ENCODE measurements around the gene KCNMA1.

KCNMA1 gene

GRCh38 chr10:77611221-77611620, 26.4 kb downstream of the KCNMA1 start:
- no peak overlapping the region for H3K9ac ChIP-seq (ENCODE audit: low read length)
- no peaks in the 10 kb centered on the region for H3K9me3 ChIP-seq (ENCODE audit: control insufficient read depth, low read depth, low read length)
- H3K36me3 ChIP-seq (ENCODE audit: control insufficient read depth, low read depth, low read length) = no peaks in the 10 kb centered on the region
- no peak overlapping the region for H3K27ac ChIP-seq (ENCODE audit: low read length)
- no peaks in the 10 kb centered on the region for H3K27me3 ChIP-seq (ENCODE audit: control insufficient read depth, insufficient read depth, low read length)
- no peak overlapping the region for H3K4me3 ChIP-seq (ENCODE audit: low read length)
- no peaks in the 10 kb centered on the region for H3K4me1 ChIP-seq (ENCODE audit: control insufficient read depth, low read depth, low read length)

- no peak overlapping the region for H3K9ac ChIP-seq (ENCODE audit: low read length)
- no peaks in the 10 kb centered on the region for H3K27me3 ChIP-seq (ENCODE audit: control insufficient read depth, insufficient read depth, low read length)
- H3K36me3 ChIP-seq (ENCODE audit: control insufficient read depth, low read depth, low read length) = no peaks in the 10 kb centered on the region
- H3K4me1 ChIP-seq (ENCODE audit: control insufficient read depth, low read depth, low read length) = no peaks in the 10 kb centered on the region
- H3K9me3 ChIP-seq (ENCODE audit: control insufficient read depth, low read depth, low read length) = no peaks in the 10 kb centered on the region
- no peak overlapping the region for H3K27ac ChIP-seq (ENCODE audit: low read length)
- H3K4me3 ChIP-seq (ENCODE audit: low read length) = no peak overlapping the region
Measured at GRCh38 chr10:77609781-77610272, 27.8 kb downstream of the KCNMA1 start.

GRCh38 chr10:77608281-77608680, 29.3 kb downstream of the KCNMA1 start:
- Histone ChIP-seq H3K9ac (ENCODE audit: low read length) (no peak overlapping the region), H3K36me3 (ENCODE audit: control insufficient read depth, low read depth, low read length) (no peaks in the 10 kb centered on the region), H3K4me3 (ENCODE audit: low read length) (no peak overlapping the region), H3K9me3 (ENCODE audit: control insufficient read depth, low read depth, low read length) (no peaks in the 10 kb centered on the region), H3K4me1 (ENCODE audit: control insufficient read depth, low read depth, low read length) (peaks cover 2% of the 10 kb centered on the region), H3K27ac (ENCODE audit: low read length) (no peak overlapping the region), H3K27me3 (ENCODE audit: control insufficient read depth, insufficient read depth, low read length) (no peaks in the 10 kb centered on the region)

GRCh38 chr10:77606751-77607150, 30.9 kb downstream of the KCNMA1 start:
- no peaks in the 10 kb centered on the region for H3K27me3 ChIP-seq (ENCODE audit: control insufficient read depth, insufficient read depth, low read length)
- H3K9me3 ChIP-seq (ENCODE audit: control insufficient read depth, low read depth, low read length) = no peaks in the 10 kb centered on the region
- H3K4me1 ChIP-seq (ENCODE audit: control insufficient read depth, low read depth, low read length) = peaks cover 5% of the 10 kb centered on the region
- H3K36me3 ChIP-seq (ENCODE audit: control insufficient read depth, low read depth, low read length) = no peaks in the 10 kb centered on the region
- no peak overlapping the region for H3K27ac ChIP-seq (ENCODE audit: low read length)
- no peak overlapping the region for H3K9ac ChIP-seq (ENCODE audit: low read length)
- H3K4me3 ChIP-seq (ENCODE audit: low read length) = no peak overlapping the region

GRCh38 chr10:77605466-77605865, 32.1 kb downstream of the KCNMA1 start:
- H3K4me3 ChIP-seq (ENCODE audit: low read length) = no peak overlapping the region
- no peak overlapping the region for H3K27ac ChIP-seq (ENCODE audit: low read length)
- peaks cover 5% of the 10 kb centered on the region for H3K4me1 ChIP-seq (ENCODE audit: control insufficient read depth, low read depth, low read length)
- H3K9me3 ChIP-seq (ENCODE audit: control insufficient read depth, low read depth, low read length) = no peaks in the 10 kb centered on the region
- no peak overlapping the region for H3K9ac ChIP-seq (ENCODE audit: low read length)
- H3K36me3 ChIP-seq (ENCODE audit: control insufficient read depth, low read depth, low read length) = no peaks in the 10 kb centered on the region
- no peaks in the 10 kb centered on the region for H3K27me3 ChIP-seq (ENCODE audit: control insufficient read depth, insufficient read depth, low read length)

GRCh38 chr10:77604941-77605351, 32.7 kb downstream of the KCNMA1 start:
- Histone ChIP-seq H3K27ac (ENCODE audit: low read length) (no peak overlapping the region), H3K9ac (ENCODE audit: low read length) (no peak overlapping the region), H3K4me3 (ENCODE audit: low read length) (no peak overlapping the region), H3K9me3 (ENCODE audit: control insufficient read depth, low read depth, low read length) (no peaks in the 10 kb centered on the region), H3K4me1 (ENCODE audit: control insufficient read depth, low read depth, low read length) (peaks cover 5% of the 10 kb centered on the region), H3K27me3 (ENCODE audit: control insufficient read depth, insufficient read depth, low read length) (no peaks in the 10 kb centered on the region), H3K36me3 (ENCODE audit: control insufficient read depth, low read depth, low read length) (no peaks in the 10 kb centered on the region)

GRCh38 chr10:77604063-77604462, 33.5 kb downstream of the KCNMA1 start:
- Histone ChIP-seq H3K9me3 (ENCODE audit: control insufficient read depth, low read depth, low read length) (no peaks in the 10 kb centered on the region), H3K9ac (ENCODE audit: low read length) (no peak overlapping the region), H3K36me3 (ENCODE audit: control insufficient read depth, low read depth, low read length) (no peaks in the 10 kb centered on the region), H3K27ac (ENCODE audit: low read length) (no peak overlapping the region), H3K4me1 (ENCODE audit: control insufficient read depth, low read depth, low read length) (peaks cover 5% of the 10 kb centered on the region), H3K4me3 (ENCODE audit: low read length) (no peak overlapping the region), H3K27me3 (ENCODE audit: control insufficient read depth, insufficient read depth, low read length) (no peaks in the 10 kb centered on the region)

- Histone ChIP-seq H3K9ac (ENCODE audit: low read length) (no peak overlapping the region), H3K4me1 (ENCODE audit: control insufficient read depth, low read depth, low read length) (peaks cover 5% of the 10 kb centered on the region), H3K27me3 (ENCODE audit: control insufficient read depth, insufficient read depth, low read length) (no peaks in the 10 kb centered on the region), H3K4me3 (ENCODE audit: low read length) (no peak overlapping the region), H3K27ac (ENCODE audit: low read length) (no peak overlapping the region), H3K9me3 (ENCODE audit: control insufficient read depth, low read depth, low read length) (no peaks in the 10 kb centered on the region), H3K36me3 (ENCODE audit: control insufficient read depth, low read depth, low read length) (no peaks in the 10 kb centered on the region)
Measured at GRCh38 chr10:77603534-77603927, 34.1 kb downstream of the KCNMA1 start.

- Histone ChIP-seq H3K36me3 (ENCODE audit: control insufficient read depth, low read depth, low read length) (no peaks in the 10 kb centered on the region), H3K4me3 (ENCODE audit: low read length) (no peak overlapping the region), H3K9me3 (ENCODE audit: control insufficient read depth, low read depth, low read length) (no peaks in the 10 kb centered on the region), H3K27me3 (ENCODE audit: control insufficient read depth, insufficient read depth, low read length) (no peaks in the 10 kb centered on the region), H3K9ac (ENCODE audit: low read length) (no peak overlapping the region), H3K27ac (ENCODE audit: low read length) (no peak overlapping the region), H3K4me1 (ENCODE audit: control insufficient read depth, low read depth, low read length) (peaks cover 5% of the 10 kb centered on the region)
Measured at GRCh38 chr10:77602913-77603533, 34.6 kb downstream of the KCNMA1 start.

- peaks cover 5% of the 10 kb centered on the region for H3K4me1 ChIP-seq (ENCODE audit: control insufficient read depth, low read depth, low read length)
Measured at GRCh38 chr10:77602231-77602912, 35.2 kb downstream of the KCNMA1 start.

GRCh38 chr10:77601488-77601887, 36.1 kb downstream of the KCNMA1 start:
- H3K4me1 ChIP-seq (ENCODE audit: control insufficient read depth, low read depth, low read length) = peaks cover 5% of the 10 kb centered on the region
- no peak overlapping the region for H3K27ac ChIP-seq (ENCODE audit: low read length)
- H3K36me3 ChIP-seq (ENCODE audit: control insufficient read depth, low read depth, low read length) = no peaks in the 10 kb centered on the region
- H3K9me3 ChIP-seq (ENCODE audit: control insufficient read depth, low read depth, low read length) = no peaks in the 10 kb centered on the region
- no peak overlapping the region for H3K4me3 ChIP-seq (ENCODE audit: low read length)
- no peak overlapping the region for H3K9ac ChIP-seq (ENCODE audit: low read length)
- H3K27me3 ChIP-seq (ENCODE audit: control insufficient read depth, insufficient read depth, low read length) = no peaks in the 10 kb centered on the region

More at GRCh38 chr10:77602231-77602912, 35.2 kb downstream of the KCNMA1 start:
- no peak overlapping the region for H3K9ac ChIP-seq (ENCODE audit: low read length)
- H3K36me3 ChIP-seq (ENCODE audit: control insufficient read depth, low read depth, low read length) = no peaks in the 10 kb centered on the region
- H3K4me3 ChIP-seq (ENCODE audit: low read length) = no peak overlapping the region
- no peaks in the 10 kb centered on the region for H3K27me3 ChIP-seq (ENCODE audit: control insufficient read depth, insufficient read depth, low read length)
- no peak overlapping the region for H3K27ac ChIP-seq (ENCODE audit: low read length)
- H3K9me3 ChIP-seq (ENCODE audit: control insufficient read depth, low read depth, low read length) = no peaks in the 10 kb centered on the region

- Histone ChIP-seq H3K9ac (ENCODE audit: low read length) (no peak overlapping the region), H3K9me3 (ENCODE audit: control insufficient read depth, low read depth, low read length) (no peaks in the 10 kb centered on the region), H3K36me3 (ENCODE audit: control insufficient read depth, low read depth, low read length) (no peaks in the 10 kb centered on the region), H3K4me3 (ENCODE audit: low read length) (no peak overlapping the region), H3K4me1 (ENCODE audit: control insufficient read depth, low read depth, low read length) (peaks cover 5% of the 10 kb centered on the region), H3K27me3 (ENCODE audit: control insufficient read depth, insufficient read depth, low read length) (no peaks in the 10 kb centered on the region), H3K27ac (ENCODE audit: low read length) (no peak overlapping the region)
Measured at GRCh38 chr10:77600640-77601039, 37.0 kb downstream of the KCNMA1 start.

All from iPS-18a (cell line).